Pancreas (tissue), 10 donors: ENCODE results near the gene HSPBP1. TPM values are rescaled to one million over a fixed set of nuclear protein-coding genes. Genes with fewer than 3 reads are reported as not detected.

Experiments
- ATAC-seq, 4 donors: fragments of 200-7000 bp; cut with Tn5 transposase; one replicate each; pipeline versions ENCODE4 v1.8.0 to v1.9.1; 2020; ENCODE audit warnings: mild to moderate bottlenecking in 4 of 4, moderate library complexity in 4 of 4
- DNase-seq, 6 donors: peaks; one replicate each; pipeline ENCODE4 v3.0.0-alpha.2; 2020
- FAIRE-seq: peaks from 2 replicates; lab custom pipeline; 2012; peaks lifted over from hg19 to GRCh38; lab: Jason Lieb, UNC
- H3K27ac ChIP-seq, 4 donors: fragments of 200-600 bp; sonication (generic); 1 replicate in 3 of 4; 2 replicates in 1 of 4; pipeline versions ENCODE4 v1.5.0 to v1.8.0; 2020
- H3K27me3 ChIP-seq, 4 donors: fragments of 200-600 bp; one replicate each; pipeline ENCODE4 v1.8.0; 2021
- H3K36me3 ChIP-seq, 3 donors: fragments of 200-600 bp; sonication (generic) in 1 of 3; one replicate each; pipeline versions ENCODE4 v1.5.0 to v1.8.0; 2020 to 2021
- H3K4me1 ChIP-seq, 3 donors: fragments of 200-600 bp; one replicate each; pipeline ENCODE4 v1.8.0; 2021
- H3K4me3 ChIP-seq, 4 donors: fragments of 200-600 bp; sonication (generic) in 2 of 4; one replicate each; pipeline versions ENCODE4 v1.5.0 to v1.8.0; 2020 to 2021
- H3K9me3 ChIP-seq, 4 donors: fragments of 200-600 bp; one replicate each; pipeline ENCODE4 v1.8.0; 2021
- WGBS, 2 donors: extraction: QIAGEN DNeasy Blood & Tissue Kit; methylation state at CpG; one replicate each; pipeline ENCODE4 v1.1.7; 2013; 5-methylcytosine and 5-hydroxymethylcytosine counted together
- intact Hi-C, 3 donors: fragments of 100-400 bp; cut with DNase I; formaldehyde crosslinking; loops; one replicate each; pipeline versions ENCODE4 v1.11.1 to v1.14.2; 2022
- polyA plus RNA-seq, 2 donors: library from polyadenylated mRNA; stranded (reverse); fragments of 200-250 nt; gene quantifications; one replicate each; pipeline ENCODE4 v1.2.3, GENCODE V29; 2013
- total RNA-seq, 6 donors: library from RNA; stranded (reverse); fragmentation: NEBNext Ultra II Directional in 4 of 6; extraction: Animal tissue kit (Norgen Biotek cat#: 25700) in 4 of 6; gene quantifications; one replicate each; pipeline versions ENCODE4 v1.2.1 to v1.2.4, GENCODE V29; 2021 to 2023
- TF ChIP-seq, protein P1 (sequence below), 4 donors: fragments of 200-600 bp; sonication (generic) in 3 of 4; IDR thresholded peaks; one replicate each; pipeline versions ENCODE4 v1.5.0 to v1.8.0; 2021; ENCODE audit warnings: antibody characterized with exemption in 4 of 4
- donor health status: healthy with polysubstance abuse.
- donor health status: DM: no; HTN: no; CAD: no; lungs with moderate emphysema.
- donor health status: DM: no; HTN: no; CAD: no.
- donor health status: control.
- donor health status: control.
- donor health status: Bipolar disorder and iron deficiency.
- donor health status: DM: yes; HTN: yes; CAD: no.
- donor health status: DM: no; HTN: no; CAD: no.
- donor health status: DM: no; HTN: no; CAD: no.
- donor health status: DM: yes; HTN: yes; CAD: no.

The HSPBP1 gene
- total and polyA plus RNA-seq, 8 donors, result 7.0 to 29.5 (median 12.8) TPM

DNA sequence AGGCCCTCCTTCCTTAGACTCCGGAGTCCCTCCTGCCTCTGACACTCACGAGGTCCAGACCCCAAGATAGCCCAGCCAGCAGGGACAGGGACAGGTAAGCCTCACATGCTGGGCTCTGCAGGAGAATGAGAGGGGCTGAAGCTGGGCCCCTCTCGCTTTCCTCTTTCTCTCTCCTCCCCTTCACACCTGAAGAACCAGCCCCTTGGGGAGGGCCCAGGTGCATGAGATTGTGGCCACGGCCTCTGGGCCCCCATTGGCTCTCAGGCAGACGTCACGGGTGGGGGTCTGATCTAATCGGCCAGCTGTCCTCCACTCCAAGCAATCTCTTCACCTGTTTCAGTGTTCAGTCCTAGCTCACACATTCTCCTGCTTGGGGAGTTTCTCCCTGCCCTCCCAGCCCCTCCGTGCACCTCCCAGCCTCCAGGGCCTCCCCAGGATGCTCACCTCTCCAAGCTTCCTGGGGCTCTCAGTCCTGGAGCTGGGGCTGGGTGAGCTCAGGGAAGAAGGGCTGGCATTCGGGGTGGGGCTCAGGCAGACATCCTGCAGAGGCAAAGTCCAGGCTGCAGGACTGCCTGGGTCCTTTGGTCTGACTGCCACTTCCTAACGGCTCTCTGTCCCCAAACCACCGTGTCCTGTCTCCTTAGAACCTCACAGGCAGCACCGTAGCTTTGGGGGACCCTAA, 42.4 kb upstream of the HSPBP1 start:
- no peaks in the 10 kb centered on the region for H3K4me1 ChIP-seq
- DNase-seq (no peak), FAIRE-seq (no peak), ATAC-seq (no peak)
- H3K36me3 ChIP-seq, result no peaks in the 10 kb centered on the region
- no peak overlapping the region for H3K4me3 ChIP-seq
- H3K27ac ChIP-seq, result no peak overlapping the region
- H3K9me3 ChIP-seq, result no peaks in the 10 kb centered on the region
- intact Hi-C loops, result no loop called here
- no peaks in the 10 kb centered on the region for H3K27me3 ChIP-seq
- WGBS, 2 donors, result 39 to 44% methylated on average over 8 to 12 of the region's 12 CpGs
- TF ChIP-seq, protein P1, sequence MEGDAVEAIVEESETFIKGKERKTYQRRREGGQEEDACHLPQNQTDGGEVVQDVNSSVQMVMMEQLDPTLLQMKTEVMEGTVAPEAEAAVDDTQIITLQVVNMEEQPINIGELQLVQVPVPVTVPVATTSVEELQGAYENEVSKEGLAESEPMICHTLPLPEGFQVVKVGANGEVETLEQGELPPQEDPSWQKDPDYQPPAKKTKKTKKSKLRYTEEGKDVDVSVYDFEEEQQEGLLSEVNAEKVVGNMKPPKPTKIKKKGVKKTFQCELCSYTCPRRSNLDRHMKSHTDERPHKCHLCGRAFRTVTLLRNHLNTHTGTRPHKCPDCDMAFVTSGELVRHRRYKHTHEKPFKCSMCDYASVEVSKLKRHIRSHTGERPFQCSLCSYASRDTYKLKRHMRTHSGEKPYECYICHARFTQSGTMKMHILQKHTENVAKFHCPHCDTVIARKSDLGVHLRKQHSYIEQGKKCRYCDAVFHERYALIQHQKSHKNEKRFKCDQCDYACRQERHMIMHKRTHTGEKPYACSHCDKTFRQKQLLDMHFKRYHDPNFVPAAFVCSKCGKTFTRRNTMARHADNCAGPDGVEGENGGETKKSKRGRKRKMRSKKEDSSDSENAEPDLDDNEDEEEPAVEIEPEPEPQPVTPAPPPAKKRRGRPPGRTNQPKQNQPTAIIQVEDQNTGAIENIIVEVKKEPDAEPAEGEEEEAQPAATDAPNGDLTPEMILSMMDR (IDR thresholded peaks at IDR 0.05), result no peak

DNA sequence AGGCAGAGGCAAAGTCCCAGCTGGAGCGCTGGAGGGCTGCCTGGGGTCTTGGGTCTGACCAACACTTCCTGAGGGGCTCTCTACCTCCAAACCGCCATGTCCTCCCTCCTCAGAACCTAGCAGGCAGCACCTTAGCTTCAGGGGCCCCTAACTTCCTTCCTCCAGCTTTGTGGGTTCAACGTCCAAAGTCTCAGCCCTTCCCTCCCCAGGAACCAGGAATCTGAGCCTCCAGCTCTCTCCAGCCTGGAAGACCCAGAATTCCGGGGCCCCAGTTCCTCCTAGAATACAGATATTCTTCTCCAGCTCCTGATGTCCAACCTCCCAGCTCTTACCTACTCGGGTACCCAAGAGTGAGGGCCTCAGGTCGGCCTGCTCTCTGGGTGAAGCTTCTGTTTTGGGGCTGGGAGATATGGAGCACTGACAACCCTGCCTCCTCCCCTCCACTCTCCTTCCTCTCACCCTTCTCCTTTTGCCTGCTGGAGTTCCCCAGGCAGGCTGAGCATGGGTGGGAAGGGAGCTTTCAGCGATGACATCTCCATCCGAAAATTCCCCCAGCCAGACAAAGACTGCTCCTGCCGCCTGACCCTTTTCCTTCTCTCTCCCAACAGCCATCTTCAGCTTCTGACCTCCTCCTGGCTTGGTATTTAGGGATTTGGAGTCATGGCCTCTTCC, 41.7 kb upstream of the HSPBP1 start:
- FAIRE-seq (no peak), ATAC-seq (no peak), DNase-seq (no peak)
- Histone ChIP-seq H3K4me3 (no peak overlapping the region), H3K9me3 (no peaks in the 10 kb centered on the region), H3K27me3 (no peaks in the 10 kb centered on the region), H3K4me1 (no peaks in the 10 kb centered on the region), H3K27ac (no peak overlapping the region), H3K36me3 (no peaks in the 10 kb centered on the region)
- TF ChIP-seq, protein P1 (IDR thresholded peaks at IDR 0.05), result no peak
- WGBS, 2 donors, result 59 to 65% methylated on average over 9 of the region's 9 CpGs
- intact Hi-C loops, result no loop called here

DNA sequence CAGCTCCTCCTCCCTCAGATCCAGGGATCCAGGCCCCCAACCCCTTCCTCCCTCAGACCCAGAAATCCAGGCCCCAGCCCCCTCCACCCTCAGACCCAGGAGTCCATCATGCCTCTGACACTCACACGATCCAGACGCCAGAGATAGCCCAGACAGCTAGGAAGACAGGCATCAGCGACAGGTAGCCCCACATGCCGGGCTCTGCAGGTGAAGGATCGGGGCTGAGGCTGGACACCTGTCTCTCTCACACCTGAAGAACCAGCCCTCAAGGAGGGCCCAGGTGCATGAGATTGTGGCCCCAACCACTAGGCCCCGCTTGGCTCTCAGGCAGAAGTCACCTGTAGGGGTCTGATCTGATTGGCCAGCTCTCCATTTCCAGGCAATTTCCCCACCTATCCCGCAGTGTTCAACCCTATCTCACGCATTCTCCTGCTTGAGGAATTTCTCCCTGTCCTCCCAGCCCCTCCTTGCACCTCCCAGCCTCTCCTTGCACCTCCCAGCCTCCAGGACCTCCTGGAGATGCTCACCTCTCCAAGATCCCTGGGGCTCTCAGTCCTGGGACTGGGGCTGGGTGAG, 41.0 kb upstream of the HSPBP1 start:
- no peak for DNase-seq
- no peak for ATAC-seq
- no peaks in the 10 kb centered on the region for H3K9me3 ChIP-seq
- H3K4me1 ChIP-seq, result no peaks in the 10 kb centered on the region
- H3K4me3 ChIP-seq, result no peak overlapping the region
- H3K27ac ChIP-seq, result no peak overlapping the region
- 74 to 79% methylated on average over 8 of the region's 8 CpGs for WGBS, 2 donors
- FAIRE-seq, result no peak
- TF ChIP-seq, protein P1 (IDR thresholded peaks at IDR 0.05), result no peak
- H3K36me3 ChIP-seq, result no peaks in the 10 kb centered on the region
- no peaks in the 10 kb centered on the region for H3K27me3 ChIP-seq
- intact Hi-C loops, result no loop called here

DNA sequence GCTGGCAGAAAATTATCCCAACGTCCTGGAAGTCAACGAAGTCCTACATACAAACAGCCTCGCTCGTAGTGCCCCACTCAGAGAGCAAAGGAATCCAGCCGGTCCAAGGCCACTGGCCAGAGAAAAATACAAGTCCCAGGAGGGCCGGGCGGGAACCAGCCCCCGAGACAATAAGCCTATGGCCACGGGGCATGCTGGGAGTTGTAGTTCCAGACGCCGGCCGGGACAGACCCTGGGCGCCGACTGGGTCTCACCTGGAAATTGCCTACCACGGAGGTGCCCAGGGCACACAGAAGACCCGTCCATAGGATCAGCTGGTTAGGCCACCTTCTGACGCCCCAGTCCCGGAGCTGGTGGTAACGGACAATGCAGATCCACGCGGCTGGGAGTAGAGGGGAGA, 39.9 kb upstream of the HSPBP1 start:
- Histone ChIP-seq H3K36me3 (no peaks in the 10 kb centered on the region), H3K27me3 (no peaks in the 10 kb centered on the region), H3K4me1 (no peaks in the 10 kb centered on the region), H3K4me3 (no peak overlapping the region), H3K9me3 (no peaks in the 10 kb centered on the region), H3K27ac (no peak overlapping the region)
- 17 to 19% methylated on average over 21 of the region's 21 CpGs for WGBS, 2 donors
- no peak for FAIRE-seq
- ATAC-seq, result peak in 3 of 4 donors; percentile 61 to 93 (median 68)
- intact Hi-C loops, result no loop called here
- DNase-seq, result peak in 1 of 6 donors; percentile 26
- TF ChIP-seq, protein P1 (IDR thresholded peaks at IDR 0.05), result no peak
